Lower leg skin (tissue), 4 donors: ENCODE data around the gene CHRNA5. TPM values are rescaled to one million over a fixed set of nuclear protein-coding genes. Genes with fewer than 3 reads are reported as not detected.

ENCODE experiments used
- DNase-seq, 2 donors: peaks; one replicate each; pipeline ENCODE4 v3.0.0-alpha.2; 2019; ENCODE audit warnings: low spot score in 2 of 2
- H3K4me3 ChIP-seq: fragments of 200-600 bp; sonication (generic); 2 replicates; pipeline ENCODE4 v1.5.1; 2017; ENCODE audit warnings: mild to moderate bottlenecking, low read depth; ENCODE audit not compliant: poor library complexity, severe bottlenecking
- CTCF ChIP-seq, 3 donors: fragments of 450-650 bp; IDR thresholded peaks; one replicate each; pipeline ENCODE4 v1.5.1; 2016; ENCODE audit warnings: antibody characterized with exemption in 3 of 3, mild to moderate bottlenecking in 3 of 3, moderate library complexity in 2 of 3
- POLR2A ChIP-seq, 2 donors: fragments of 450-650 bp; IDR thresholded peaks; one replicate each; pipeline ENCODE4 v1.6.1; 2016 to 2017; ENCODE audit warnings: antibody characterized with exemption in 2 of 2, mild to moderate bottlenecking in 1 of 2, moderate library complexity in 1 of 2
- WGBS, 2 donors: methylation state at CpG; one replicate each; pipeline ENCODE4 v1.1.5; 2018; 5-methylcytosine and 5-hydroxymethylcytosine counted together
- intact Hi-C: fragments of 100-400 bp; cut with DNase I; formaldehyde crosslinking; loops from one replicate; pipeline ENCODE4 v1.15.0; 2023; ENCODE audit warnings: low total_unique reads
- total RNA-seq, 4 donors: library from RNA; depleted of rRNA; stranded (reverse); fragments of >200 nt; gene quantifications; one replicate each; pipeline ENCODE4 v1.1.0, GENCODE V29; 2016

CHRNA5 gene
- total RNA-seq, 4 donors from 2014 or later = 0.27 to 0.84 (median 0.64) TPM

DNA sequence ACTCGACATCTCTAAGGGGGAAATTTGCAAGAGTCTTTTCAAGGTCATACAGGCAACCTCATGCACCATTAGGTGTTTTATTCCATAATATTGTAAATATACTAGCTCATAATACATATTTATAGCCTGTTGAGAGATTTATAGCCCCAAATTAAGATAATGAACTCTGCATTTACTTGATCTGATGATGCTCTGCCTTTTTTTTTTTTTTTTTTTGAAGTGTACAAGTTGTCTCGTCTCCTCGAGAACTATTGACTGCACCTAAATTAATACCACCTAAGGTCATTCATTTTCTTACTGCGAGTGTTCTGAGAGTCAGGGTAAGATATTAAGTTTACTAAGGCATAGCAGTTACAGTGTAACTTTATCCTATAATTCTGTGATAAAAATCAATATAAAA lies 6.1 kb downstream of the CHRNA5 start:
- 75 to 76% methylated on average over 4 of the region's 4 CpGs for WGBS, 2 donors
- no peak for DNase-seq
- TF ChIP-seq POLR2A (IDR thresholded peaks at IDR 0.05) (no peak), CTCF (IDR thresholded peaks at IDR 0.05) (no peak)
- H3K4me3 ChIP-seq = no peak overlapping the region
- intact Hi-C loops = no loop called here

GRCh38 chr15:78573416-78573815 lies 8.1 kb downstream of the CHRNA5 start:
- no peak overlapping the region for H3K4me3 ChIP-seq
- intact Hi-C loops = no loop called here
- no peak for TF ChIP-seq POLR2A (IDR thresholded peaks at IDR 0.05)
- no peak for TF ChIP-seq CTCF (IDR thresholded peaks at IDR 0.05)
- no peak for DNase-seq
- 31 to 38% methylated on average over 4 of the region's 4 CpGs for WGBS, 2 donors

DNA sequence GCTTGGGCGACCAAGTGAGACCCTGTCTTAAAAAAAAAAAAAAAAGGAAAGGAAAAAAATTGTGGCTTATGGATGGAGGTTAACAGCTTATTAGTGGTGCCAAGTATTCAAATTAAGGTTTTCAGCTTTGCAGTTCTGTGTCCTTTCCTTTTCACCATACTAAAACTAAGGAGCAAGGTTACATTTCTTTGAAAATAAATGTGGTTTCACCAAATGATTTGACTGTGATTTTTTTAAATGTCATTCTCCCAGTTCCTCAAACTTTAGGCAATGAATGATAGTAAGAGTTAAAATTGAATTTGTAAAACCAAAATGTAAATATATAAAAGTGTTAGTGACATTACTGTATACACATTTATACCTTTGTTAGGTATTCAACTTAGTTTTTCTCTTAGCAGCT lies 9.6 kb downstream of the CHRNA5 start:
- intact Hi-C loops = no loop called here
- no peak for TF ChIP-seq POLR2A (IDR thresholded peaks at IDR 0.05)
- H3K4me3 ChIP-seq = no peak overlapping the region
- DNase-seq = no peak
- 85 to 100% methylated on average over 1 of the region's 1 CpG for WGBS, 2 donors

DNA sequence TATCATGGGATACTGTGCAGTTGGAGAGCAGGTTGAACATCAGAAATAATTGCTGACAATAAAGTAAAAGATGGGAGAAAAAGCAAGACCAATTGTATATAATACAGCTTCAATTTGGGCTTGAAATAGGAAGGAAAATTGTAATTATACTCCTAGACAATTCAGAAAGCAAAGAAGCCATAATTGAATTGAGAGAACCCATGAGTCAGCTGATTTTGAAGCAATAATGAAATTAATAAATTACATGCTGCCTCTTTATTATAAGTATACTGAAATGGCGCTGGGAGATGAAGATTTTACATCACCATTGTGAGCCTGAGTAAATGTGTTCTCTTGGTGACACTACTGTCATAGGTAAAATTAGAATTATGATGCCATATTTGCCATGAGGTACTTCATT lies 32.3 kb downstream of the CHRNA5 start:
- no peak overlapping the region for H3K4me3 ChIP-seq
- intact Hi-C loops = no loop called here
- TF ChIP-seq CTCF (IDR thresholded peaks at IDR 0.05) (no peak), POLR2A (IDR thresholded peaks at IDR 0.05) (no peak)
- no peak for DNase-seq
- 95 to 97% methylated on average over 1 of the region's 1 CpG for WGBS, 2 donors

- no peak for DNase-seq
- no peak for TF ChIP-seq POLR2A (IDR thresholded peaks at IDR 0.05)
- TF ChIP-seq CTCF (IDR thresholded peaks at IDR 0.05) = no peak
- 67 to 88% methylated on average over 3 of the region's 3 CpGs for WGBS, 2 donors
- intact Hi-C loops = no loop called here
- H3K4me3 ChIP-seq = no peak overlapping the region
Measured at GRCh38 chr15:78598348-78598747, 33.0 kb downstream of the CHRNA5 start.

GRCh38 chr15:78599189-78599588 lies 33.9 kb downstream of the CHRNA5 start:
- TF ChIP-seq POLR2A (IDR thresholded peaks at IDR 0.05) (no peak), CTCF (IDR thresholded peaks at IDR 0.05) (no peak)
- no peak overlapping the region for H3K4me3 ChIP-seq
- DNase-seq = no peak
- intact Hi-C loops = no loop called here
